M059J (cell line): ENCODE measurements around the gene IL27RA. TPM values are rescaled to one million over a fixed set of nuclear protein-coding genes. Genes with fewer than 3 reads are reported as not detected.

Experiments
- DNase-seq: peaks from one replicate; pipeline ENCODE4 v3.0.0-alpha.2; 2012; ENCODE audit warnings: low read depth
- total RNA-seq: library from RNA; depleted of rRNA; stranded (reverse); fragments of >200 nt; shearing (Covaris generic); gene quantifications from 2 replicates; pipeline ENCODE4 v1.2.3, GENCODE V29; 2014

IL27RA gene
- total RNA-seq, 1 experiment from 2014 or later: 4.8 TPM

DNA sequence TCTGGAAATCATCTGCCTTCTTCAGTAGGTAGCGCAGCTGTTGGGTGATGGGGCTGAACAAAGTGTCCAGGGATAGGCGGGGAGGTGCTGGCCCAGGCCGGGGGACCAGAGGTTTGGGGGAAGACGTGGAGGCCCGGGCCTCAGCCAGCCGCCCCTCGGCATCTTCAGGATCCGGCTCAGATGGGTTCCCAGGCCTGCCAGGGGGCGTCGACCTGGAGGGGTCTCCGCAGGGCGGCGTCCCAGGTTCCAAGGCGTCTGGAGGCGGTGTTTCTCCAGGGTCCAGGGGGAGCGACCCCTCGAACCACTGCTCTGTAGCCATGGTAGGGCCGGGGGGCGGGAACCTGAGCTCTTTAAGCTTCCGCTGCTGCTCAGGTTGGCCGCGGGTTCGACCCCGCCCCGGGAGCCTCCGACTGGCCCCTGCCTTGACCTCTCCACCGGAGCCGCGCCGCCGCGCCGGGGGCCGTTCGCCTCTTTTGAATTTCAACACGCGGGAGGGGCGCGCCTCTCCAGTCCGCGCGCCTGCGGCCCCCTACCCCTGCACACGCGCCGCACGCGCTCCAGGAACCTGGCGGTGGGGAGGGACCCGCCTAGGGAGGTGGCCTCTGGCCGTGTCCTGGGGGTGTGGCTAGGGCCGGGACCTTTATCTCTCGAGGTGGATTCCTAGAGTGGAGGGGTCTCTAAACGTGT lies 53.9 kb downstream of the IL27RA start, which contains the start of gene C19orf67:
Gene C19orf67 (minus strand): TSS at position 475 of the 687 bp plus-strand sequence. CDS start 156 bp downstream, at position 319.
- no peak for DNase-seq

DNA sequence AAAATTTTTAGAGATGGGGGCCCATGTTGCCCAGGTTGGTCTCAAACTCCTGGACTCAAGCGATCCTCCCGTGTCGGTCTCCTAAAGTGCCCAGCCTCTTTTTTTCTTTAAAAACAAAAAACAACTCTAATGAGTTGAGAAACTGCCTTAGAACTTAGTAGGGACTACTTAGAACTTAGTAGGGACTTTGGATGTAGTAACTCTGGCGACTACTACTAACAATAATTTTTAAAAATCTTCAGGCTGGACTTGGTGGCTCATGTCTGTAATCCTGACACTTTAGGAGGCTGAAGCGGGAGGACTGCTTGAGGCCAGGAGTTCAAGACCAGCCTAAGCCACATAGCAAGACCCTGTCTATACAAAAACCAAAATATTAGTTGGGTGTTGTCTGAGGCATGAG lies 54.5 kb downstream of the IL27RA start:
- DNase-seq: no peak

DNA sequence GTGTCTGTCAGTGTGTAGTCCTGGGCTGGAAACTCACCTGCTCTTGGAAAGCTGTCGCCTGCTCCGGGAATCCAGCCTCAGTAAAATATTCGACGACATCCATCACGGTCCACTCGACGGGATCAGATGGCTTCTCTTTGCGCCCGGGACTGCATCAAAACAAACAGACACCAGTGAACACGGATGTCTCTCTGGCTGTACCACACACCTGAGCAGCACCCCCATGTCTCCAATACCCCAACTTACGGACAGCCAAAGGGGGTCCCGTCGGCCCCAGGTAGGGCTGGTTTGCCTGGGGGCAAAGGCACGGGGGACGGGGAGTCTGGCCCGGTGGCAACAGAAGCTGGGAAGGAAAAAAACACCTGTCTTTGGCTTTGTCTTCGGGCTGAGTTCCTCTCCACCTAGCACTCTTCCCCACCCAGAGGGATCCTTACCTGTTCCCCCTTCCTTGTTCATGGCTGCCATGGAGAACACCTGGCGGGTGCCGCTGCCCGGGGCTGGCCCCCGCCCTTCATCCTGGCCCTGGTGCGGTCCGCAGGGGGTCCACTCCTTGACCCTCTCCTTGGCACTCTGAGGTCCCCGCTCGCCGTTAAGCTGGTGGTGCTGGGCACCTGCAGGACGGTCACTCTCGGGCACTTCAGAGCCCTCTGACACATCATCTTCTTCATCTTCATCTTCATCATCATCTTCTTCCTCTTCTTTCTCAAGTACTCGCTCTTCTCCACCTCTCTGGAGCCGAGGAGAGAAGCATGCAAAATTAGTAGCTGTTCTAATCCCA lies 57.3 kb downstream of the IL27RA start:
- DNase-seq: no peak

DNA sequence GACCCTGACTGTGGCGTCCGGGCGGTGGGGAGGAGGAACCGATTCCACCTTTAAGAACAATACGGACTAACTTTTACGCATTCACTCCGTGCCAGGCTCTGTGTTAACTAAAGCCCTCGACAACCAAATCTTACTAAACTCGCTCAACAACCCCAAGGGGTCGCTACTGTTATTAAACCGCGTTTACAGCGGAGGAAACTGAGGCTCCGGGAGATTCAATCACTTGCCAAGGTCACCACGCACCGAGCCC lies 57.8 kb downstream of the IL27RA start:
- no peak for DNase-seq

DNA sequence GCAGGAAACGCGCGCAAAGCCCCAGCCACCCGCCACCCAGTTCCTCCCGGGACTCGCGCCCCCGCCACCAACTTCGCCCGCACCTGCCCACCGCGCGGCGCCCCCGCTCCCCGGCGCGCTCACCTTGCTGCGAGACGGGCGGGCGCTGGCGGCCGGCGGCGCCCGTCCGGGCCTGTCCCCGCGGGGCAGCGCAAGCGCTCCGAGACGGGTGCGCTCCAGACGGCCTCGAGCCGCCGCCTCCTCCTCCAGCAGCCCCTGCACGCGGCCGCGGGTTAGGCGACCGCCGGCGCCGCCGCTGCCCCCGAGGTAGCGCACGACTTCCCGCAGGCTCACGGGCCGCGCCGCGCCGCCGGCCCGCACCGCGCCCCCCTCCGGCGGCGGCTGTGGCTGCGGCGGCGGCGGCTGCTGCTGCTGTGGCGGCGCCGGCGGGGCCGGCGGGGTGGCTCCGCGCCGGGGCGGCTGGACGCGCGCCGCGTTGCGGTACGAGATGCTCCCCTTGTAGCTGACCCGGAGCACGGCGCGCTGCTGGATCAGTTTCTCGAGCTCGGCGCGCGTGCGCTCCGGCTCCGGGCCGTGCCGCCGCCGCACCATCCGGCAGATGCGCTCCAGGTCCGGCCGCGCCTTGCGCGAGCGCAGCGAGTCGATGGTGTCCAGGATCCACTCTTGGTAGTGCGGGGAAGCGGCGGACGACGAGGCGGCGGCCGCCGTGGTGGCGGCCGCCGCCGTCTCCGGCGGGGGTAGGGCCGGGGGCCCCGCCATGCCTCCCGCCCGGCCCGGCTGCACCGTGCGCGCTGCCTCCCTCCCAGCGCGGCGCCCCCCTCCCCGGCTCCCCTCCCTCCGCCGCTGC lies 58.3 kb downstream of the IL27RA start:
- peak; percentile 59 for DNase-seq

DNA sequence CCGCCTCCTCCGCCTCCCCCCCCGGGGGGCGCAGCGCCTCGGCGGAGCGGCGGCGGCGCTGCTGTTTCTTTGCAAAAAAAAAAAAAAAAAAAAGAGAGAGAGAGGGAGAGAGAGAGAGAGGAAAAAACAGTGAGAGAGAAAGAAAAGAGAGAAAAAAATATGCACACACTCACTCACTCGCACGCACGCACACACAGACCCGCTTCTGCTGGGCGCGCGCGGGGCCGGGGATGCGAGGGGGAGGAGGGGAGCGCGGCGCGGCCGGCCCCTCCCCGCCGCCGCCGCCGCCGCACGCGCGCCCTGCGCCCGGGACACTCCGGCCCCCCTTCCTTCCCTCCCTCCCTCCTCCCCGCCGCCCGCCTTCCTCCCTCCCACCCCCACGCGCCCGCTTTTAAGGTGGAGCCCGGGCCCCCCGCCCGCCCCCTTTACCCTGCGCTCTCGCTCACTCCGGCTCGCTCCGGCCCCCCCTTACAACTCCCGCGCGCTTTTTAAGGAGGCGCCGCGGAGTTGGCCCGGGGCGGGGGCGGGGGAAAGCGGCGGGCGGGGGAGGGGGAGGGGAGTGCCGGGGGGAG lies 59.0 kb downstream of the IL27RA start, which contains the start of gene SAMD1:
Gene SAMD1 (minus strand): TSS at position 243 of the 572 bp plus-strand sequence.
- DNase-seq: peak; percentile 79

DNA sequence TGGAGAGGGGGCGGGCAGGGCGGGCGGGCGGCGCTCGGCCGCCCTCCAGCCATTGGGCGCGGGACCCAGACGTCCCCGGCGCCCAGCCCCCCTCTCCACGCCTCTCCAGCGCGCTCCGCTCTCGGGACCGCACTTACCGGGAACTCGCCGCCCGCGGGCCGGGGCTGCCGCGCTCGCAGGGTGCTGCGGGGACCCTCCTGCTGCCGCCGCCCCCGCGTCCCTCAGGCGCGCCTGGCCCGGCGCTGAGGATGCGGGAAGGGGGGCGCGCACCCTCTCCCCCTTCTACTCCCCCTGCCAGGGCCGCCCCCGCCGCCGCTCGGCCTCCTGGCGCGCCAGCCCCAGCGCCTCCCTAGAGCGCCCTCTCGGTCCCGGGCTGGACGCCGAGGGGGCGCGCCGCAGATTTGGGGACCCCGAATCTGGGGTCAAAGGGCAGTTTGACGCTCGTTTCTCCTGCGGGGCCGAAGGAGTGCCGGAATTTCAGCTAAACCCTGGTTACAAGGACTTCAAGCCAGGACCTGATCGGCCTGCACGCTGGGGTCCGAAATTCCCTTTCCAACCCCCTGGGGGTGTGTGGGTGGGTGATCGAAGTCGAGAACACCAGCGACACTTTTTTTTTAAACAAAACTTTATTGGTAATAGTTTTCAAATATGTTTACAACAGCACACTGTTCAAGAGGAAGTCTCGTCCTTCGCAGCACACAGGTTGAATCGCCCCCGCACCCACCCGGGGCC lies 59.7 kb downstream of the IL27RA start:
- DNase-seq: peak; percentile 56

DNA sequence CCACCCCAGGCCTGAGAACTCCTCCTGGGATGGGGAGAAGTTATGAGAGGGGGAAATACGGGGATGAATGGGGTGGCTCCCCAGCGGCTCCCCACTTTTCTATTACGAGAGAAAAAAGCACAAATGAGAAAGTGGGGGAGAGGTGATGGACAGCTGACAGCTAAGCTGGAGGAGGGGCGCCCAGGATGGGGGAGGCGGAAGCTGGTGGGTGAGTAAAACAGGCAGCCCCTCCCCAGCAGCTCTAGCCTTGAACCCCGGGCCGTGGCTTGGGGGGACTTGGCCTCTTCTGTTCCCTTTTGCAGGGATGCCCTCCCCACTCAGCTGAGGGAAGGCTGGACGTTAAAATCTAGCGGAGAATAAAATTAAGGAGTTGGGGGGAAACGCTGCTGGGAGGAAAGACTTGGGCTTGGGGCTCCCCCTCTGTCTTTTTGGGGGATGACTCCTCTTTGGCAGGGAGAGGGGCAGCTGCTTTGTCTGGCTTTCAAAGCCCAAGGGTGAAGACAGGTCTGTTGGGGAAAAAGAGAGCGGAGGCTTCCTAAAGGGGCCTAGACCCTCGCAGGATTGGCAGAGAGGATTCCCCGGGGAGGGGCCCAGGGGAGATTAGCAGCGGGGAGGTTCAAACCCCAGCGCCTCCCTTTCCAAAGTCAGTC lies 60.4 kb downstream of the IL27RA start:
- no peak for DNase-seq

DNA sequence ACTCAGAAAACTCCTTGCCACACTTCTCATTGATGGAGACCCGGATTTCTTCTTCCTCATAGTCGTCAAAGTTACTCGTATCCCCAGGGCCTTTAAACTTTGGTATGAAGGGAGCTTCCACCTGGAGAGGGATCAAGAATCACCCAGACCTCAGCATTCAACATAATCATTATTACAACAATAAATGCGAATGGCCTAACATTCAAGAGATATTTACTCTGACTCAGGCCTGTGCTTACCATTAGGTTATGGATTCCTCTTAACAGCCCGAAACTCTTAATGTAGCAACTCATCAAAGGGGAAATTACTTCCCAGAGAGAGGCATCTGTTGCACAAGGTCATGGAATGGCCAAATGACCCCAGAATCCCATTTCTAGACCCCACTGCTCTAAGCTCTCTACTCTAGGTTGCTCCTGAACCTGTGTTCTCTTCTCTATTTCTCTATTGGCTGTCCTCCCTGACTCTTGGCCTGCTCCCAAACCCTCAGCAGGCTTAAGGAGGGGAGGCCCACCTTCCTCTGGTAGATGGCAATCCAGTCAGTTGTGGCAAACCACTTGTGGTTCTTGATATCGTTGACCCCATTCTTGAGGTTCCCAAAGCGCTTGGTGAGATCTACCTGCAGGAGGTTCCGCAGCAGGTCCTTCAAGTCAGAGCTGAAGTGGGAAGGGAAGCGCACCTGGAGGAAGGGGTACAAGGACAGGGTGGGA lies 61.7 kb downstream of the IL27RA start:
- DNase-seq: no peak

DNA sequence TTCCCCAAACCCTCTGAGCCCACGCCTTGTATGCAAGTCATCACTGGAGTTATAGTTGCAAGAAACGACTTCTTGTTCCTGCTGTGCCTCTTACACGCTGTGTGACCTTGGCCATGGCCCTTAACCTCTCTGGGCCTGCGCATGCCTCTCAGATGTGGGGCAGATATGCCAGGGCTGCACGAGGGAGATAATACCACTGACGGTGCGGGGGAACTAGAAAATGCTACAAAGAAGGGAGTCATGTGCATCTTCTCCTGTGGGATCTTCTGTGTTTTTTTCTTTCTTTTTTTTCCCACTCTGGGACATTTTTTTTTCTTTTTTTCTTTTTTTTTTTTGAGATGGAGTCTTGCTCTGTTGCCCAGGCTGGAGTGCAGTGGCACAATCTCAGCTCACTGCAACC lies 63.3 kb downstream of the IL27RA start:
- DNase-seq: no peak

DNA sequence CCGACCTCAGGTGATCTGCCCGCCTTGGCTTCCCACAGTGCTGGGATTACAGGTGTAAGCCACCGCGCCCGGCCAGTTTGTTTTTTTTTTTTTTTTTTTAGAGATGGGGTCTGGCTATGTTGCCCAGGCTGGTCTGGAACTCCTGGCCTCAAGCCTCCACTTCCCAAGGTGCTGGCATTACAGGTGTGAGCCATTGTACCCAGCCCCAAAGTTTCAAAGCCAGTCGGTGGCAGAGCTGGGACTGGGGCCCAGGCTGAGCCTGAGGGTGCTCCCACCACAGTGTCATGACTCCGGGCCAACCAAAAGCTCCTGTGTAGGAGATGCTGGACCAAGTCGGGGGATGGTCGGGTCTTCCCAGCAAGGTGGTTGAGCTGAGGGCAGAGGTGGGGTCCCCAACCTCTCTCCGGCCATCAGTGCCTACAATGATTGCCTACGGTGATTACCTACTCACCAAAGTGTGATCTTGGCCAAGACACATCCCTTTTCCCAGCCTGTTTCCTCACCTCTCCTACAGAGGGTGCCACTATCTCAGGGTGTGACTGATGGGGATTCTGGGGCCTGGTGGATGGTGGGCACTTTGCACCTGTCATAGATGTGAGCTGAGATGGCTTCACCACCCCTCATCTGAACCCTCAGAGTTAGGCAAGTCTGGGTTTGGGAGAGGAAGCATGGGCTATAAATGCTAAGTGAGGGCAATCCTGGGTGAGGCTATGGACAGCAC lies 64.9 kb downstream of the IL27RA start:
- no peak for DNase-seq

DNA sequence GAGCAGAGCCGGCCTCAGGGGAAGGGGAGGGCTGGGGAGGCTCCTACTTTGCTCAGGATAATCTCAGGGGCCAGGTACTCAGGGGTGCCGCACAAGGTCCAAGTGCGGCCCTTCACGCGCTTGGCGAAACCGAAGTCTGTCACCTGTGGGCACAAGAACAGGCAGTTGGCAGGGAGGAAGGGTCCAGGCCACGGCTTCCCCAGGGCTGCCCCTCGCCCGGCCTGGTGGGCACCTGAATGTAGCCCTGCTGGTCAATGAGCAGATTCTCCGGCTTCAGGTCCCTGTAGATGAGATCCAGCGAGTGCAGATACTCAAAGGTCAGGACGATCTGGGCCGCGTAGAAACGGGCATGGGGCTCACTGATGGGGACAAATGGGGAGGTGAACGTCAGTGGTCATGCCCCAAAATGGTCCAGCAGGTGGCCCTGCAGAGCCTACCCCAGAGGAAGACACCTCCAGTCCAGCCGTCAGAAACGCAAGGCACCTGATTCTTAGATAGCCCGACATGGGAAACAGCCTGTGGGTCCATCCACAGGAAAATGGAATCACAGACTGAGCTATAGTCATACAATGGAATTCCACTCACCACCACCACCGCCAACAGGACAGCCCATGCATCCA lies 66.1 kb downstream of the IL27RA start:
- DNase-seq: no peak

DNA sequence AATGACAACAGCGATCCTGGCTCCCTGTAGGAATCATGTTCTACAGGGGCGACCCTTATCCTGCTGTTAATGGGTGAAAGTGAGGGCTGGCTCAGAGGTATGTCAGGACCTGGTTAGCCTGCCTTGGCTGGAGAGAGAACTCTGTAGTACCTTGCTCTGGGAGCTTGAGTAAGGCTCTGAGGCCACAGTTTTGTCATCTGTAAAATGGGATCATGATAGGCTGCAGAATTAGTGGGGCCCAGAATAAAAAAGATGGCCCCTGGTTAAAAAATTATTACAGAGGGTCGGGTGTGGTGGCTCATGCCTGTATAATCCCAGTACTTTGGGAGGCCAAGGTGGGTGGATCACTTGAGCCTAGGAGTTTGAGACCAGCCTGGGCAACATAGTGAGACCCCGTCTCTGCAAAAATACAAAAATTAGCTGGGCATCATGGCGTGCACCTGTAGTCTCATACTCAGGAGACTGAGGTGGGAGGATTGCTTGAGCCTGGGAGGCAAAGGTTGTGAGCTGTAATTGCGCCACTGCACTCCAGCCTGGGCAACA lies 69.5 kb downstream of the IL27RA start:
- DNase-seq: no peak

DNA sequence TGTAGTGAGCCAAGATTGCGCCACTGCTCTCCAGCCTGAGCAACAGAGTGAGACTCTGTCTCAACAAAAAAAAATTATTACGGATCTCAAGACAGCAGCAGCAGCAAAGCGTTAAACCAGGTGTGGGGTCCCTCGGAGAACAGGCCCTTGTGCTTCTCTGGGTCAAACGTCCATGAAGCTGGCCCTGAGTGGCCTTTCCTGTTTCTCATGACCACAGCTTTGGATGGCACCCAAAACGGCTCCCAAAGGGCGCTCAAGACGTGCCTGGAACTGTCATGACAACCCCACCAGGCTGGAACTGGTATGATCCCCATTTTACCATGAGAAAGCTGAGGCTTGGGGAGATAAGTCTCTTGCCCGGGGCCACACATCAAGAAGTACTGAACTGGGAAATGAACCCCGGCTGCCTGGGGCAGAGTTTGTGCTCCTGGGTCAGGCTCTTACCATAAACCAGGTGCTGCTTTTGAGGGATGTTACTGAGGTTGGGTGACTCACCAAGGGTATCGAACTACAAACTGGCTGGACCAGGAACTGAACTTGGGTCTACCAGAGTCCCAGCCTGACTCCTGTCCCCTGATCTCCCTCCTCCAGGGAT lies 70.6 kb downstream of the IL27RA start:
- peak; percentile 40 for DNase-seq

DNA sequence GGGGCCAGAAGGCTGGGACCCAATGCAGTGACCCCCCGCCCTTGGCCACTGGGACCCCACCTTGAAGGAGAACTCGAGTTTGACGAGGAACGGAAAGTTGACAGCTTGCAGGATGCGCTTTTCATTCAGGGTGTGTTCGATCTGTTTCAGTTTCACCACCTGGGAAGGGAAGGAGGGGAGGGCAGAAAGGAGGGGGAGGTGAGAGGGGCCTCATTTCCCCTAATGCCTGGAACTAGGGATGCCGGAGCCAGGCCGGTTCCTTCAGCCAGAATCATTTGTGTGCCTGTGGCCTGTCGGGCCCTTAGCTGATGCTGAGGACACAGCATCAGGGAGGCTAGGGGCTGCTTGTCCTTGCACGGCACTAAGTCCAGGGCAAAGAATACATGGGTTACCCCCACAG lies 71.2 kb downstream of the IL27RA start:
- DNase-seq: no peak
